ENCODE data around the gene MAP3K12. TPM values are rescaled to one million over a fixed set of nuclear protein-coding genes. Genes with fewer than 3 reads are reported as not detected.
A peak's percentile ranks its signal among the peaks of the same experiment; 100 is the strongest.
"Not testable (repeated sequence)": the region's sequence is repeated elsewhere in the genome, so short reads cannot be mapped to it uniquely, and the experiment has no call there.

Gene MAP3K12, protein sequence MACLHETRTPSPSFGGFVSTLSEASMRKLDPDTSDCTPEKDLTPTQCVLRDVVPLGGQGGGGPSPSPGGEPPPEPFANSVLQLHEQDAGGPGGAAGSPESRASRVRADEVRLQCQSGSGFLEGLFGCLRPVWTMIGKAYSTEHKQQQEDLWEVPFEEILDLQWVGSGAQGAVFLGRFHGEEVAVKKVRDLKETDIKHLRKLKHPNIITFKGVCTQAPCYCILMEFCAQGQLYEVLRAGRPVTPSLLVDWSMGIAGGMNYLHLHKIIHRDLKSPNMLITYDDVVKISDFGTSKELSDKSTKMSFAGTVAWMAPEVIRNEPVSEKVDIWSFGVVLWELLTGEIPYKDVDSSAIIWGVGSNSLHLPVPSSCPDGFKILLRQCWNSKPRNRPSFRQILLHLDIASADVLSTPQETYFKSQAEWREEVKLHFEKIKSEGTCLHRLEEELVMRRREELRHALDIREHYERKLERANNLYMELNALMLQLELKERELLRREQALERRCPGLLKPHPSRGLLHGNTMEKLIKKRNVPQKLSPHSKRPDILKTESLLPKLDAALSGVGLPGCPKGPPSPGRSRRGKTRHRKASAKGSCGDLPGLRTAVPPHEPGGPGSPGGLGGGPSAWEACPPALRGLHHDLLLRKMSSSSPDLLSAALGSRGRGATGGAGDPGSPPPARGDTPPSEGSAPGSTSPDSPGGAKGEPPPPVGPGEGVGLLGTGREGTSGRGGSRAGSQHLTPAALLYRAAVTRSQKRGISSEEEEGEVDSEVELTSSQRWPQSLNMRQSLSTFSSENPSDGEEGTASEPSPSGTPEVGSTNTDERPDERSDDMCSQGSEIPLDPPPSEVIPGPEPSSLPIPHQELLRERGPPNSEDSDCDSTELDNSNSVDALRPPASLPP
- total RNA-seq = 1 to 10 TPM; 3.2 to 3.8 TPM

DNA sequence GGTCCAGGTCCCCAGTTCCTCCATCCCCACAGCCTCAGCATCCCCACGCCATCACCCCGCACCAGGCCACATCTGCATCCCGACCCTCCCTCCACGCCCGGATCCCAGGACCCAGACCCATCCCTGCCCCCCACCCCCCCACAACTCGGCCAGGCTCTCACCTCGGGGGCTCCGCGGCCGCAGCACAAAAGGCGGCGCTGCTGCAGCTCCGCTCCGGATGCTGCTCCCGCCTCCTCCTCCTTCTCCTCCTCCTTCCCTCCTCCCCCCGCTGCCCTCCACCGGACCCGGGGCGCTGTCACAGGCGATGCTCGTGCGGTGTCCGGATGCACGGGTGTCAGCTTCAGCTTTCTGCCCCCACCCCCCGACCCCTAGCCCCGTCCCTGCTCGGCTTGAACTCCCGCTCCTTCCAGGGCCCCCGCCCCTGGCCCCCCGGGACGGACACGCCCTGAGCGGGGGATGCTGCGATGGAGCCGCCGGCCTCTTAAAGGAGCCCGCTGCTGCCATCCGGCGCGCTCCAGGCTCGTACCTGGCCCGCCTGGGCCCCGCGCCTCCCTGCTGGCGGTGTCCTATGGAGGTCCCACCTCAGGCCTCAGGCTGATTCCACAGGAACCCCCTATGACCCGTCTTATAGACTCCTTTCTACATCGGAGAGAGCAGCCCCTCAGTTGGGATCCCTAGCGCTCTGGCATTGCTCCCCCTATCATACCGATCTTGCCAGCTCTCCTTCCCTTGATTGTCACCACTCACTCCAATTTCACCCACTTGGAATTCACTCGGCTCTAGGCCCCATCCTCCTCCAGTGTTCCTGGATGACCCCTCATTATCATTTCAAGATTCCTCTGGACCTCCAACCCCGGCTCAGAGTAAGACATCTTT is at the start of gene MAP3K12:
MAP3K12 (minus strand) TSS at position 193 of the 876 bp plus-strand sequence. CDS start 12,067 bp downstream, outside the sequence.
- Histone ChIP-seq H3K36me3 (no peaks in the 10 kb centered on the region), H3K4me1 (peaks cover 14% of the 10 kb centered on the region), H3K4me3 (peak within 1 kb of the TSS; percentile 69), H3K27ac (peak within 1 kb of the TSS; percentile 97), H3K9ac (ENCODE audit: low read depth in 2 of 2, low read length in 2 of 2) (peak within 1 kb of the TSS; percentile 79 to 96), H3K9me3 (no peaks in the 10 kb centered on the region), H3K27me3 (no peaks in the 10 kb centered on the region)
- peak; percentile 69 for DNase-seq
- intact Hi-C loops (cut with DNase I) = loop anchor here (10.0 kb wide), 2 partner anchors 45 to 165 kb away; partner anchors contain the start of genes PCBP2 and SP7
- TF ChIP-seq, protein P1, sequence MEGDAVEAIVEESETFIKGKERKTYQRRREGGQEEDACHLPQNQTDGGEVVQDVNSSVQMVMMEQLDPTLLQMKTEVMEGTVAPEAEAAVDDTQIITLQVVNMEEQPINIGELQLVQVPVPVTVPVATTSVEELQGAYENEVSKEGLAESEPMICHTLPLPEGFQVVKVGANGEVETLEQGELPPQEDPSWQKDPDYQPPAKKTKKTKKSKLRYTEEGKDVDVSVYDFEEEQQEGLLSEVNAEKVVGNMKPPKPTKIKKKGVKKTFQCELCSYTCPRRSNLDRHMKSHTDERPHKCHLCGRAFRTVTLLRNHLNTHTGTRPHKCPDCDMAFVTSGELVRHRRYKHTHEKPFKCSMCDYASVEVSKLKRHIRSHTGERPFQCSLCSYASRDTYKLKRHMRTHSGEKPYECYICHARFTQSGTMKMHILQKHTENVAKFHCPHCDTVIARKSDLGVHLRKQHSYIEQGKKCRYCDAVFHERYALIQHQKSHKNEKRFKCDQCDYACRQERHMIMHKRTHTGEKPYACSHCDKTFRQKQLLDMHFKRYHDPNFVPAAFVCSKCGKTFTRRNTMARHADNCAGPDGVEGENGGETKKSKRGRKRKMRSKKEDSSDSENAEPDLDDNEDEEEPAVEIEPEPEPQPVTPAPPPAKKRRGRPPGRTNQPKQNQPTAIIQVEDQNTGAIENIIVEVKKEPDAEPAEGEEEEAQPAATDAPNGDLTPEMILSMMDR (IDR thresholded peaks at IDR 0.05) = no peak

GRCh38 chr12:53548354-53548753 is 49.1 kb upstream of the MAP3K12 start:
- H3K4me3 ChIP-seq; DNase-seq; H3K9me3 ChIP-seq; H3K9ac ChIP-seq (ENCODE audit: low read depth in 2 of 2, low read length in 2 of 2); H3K4me1 ChIP-seq; H3K27ac ChIP-seq; H3K27me3 ChIP-seq; intact Hi-C loops (cut with DNase I): not testable (repeated sequence)
- H3K36me3 ChIP-seq = peaks cover 12% of the 10 kb centered on the region

DNA sequence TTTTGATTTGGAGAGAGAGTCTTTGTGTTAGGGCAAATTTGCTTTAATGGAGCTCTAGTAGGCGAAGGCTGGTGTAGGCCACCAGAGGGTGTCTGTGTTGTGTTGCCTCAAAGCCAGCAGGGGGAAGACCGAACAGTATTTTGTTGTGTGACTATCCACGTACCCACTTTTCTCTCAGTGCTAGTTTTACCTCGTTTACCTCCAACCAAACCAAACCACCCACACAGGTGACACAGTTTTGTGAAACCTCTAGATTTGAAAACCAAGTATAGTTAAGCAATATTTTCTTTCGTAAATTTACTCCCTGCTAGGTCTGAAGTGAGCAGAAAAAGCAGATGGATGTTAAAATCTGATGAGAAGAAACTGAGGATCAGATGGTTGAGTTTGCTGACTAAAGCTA is 44.3 kb upstream of the MAP3K12 start:
- no peak overlapping the region for H3K9ac ChIP-seq (ENCODE audit: low read depth in 2 of 2, low read length in 2 of 2)
- peaks cover 9% of the 10 kb centered on the region for H3K36me3 ChIP-seq
- no peaks in the 10 kb centered on the region for H3K9me3 ChIP-seq
- H3K4me3 ChIP-seq = no peak overlapping the region
- H3K27ac ChIP-seq = no peak overlapping the region
- intact Hi-C loops (cut with DNase I) = loop anchor here (2.0 kb wide), 1 partner anchor 133 kb away; the partner anchor contains the start of gene ATP5MC2
- peak; percentile 54 for DNase-seq
- no peaks in the 10 kb centered on the region for H3K27me3 ChIP-seq
- TF ChIP-seq, protein P1 (IDR thresholded peaks at IDR 0.05) = peak; percentile 76
- H3K4me1 ChIP-seq = no peaks in the 10 kb centered on the region

GRCh38 chr12:53539526-53539925 is 40.3 kb upstream of the MAP3K12 start:
- H3K4me3 ChIP-seq = no peak overlapping the region
- H3K36me3 ChIP-seq = peaks cover 12% of the 10 kb centered on the region
- H3K4me1 ChIP-seq = no peaks in the 10 kb centered on the region
- TF ChIP-seq, protein P1 (IDR thresholded peaks at IDR 0.05) = no peak
- H3K27me3 ChIP-seq = no peaks in the 10 kb centered on the region
- intact Hi-C loops (cut with DNase I) = no loop called here
- H3K27ac ChIP-seq = peak overlapping the region; percentile 64
- H3K9ac ChIP-seq (ENCODE audit: low read depth in 2 of 2, low read length in 2 of 2) = no peak overlapping the region
- DNase-seq = no peak
- H3K9me3 ChIP-seq = no peaks in the 10 kb centered on the region

- Histone ChIP-seq H3K4me3 (no peak overlapping the region), H3K36me3 (peaks cover 16% of the 10 kb centered on the region), H3K27me3 (no peaks in the 10 kb centered on the region), H3K9me3 (no peaks in the 10 kb centered on the region), H3K4me1 (no peaks in the 10 kb centered on the region), H3K27ac (peak overlapping the region; percentile 64), H3K9ac (ENCODE audit: low read depth in 2 of 2, low read length in 2 of 2) (peak overlapping the region in 1 of 2 donors; percentile 1)
- TF ChIP-seq, protein P1 (IDR thresholded peaks at IDR 0.05) = no peak
- intact Hi-C loops (cut with DNase I) = no loop called here
- peak; percentile 70 for DNase-seq
Observed at GRCh38 chr12:53538209-53538689, 39.0 kb upstream of the MAP3K12 start.

Measured in colonic mucosa (tissue), 4 donors.